Stomach smooth muscle (tissue), 2 donors: Measurements from ENCODE around the gene MGAT4A.
"Not testable (repeated sequence)": the region's sequence is repeated elsewhere in the genome, so short reads cannot be mapped to it uniquely, and the experiment has no call there.

Experiments
- H3K27ac ChIP-seq: one replicate; pipeline ENCODE4 v1.7.0; 2013; ENCODE audit warnings: mild to moderate bottlenecking, low read length, inconsistent platforms
- H3K27me3 ChIP-seq, 2 donors: one replicate each; pipeline ENCODE4 v1.7.0; 2013; ENCODE audit warnings: low read length in 2 of 2; ENCODE audit not compliant: insufficient read depth in 2 of 2, control insufficient read depth in 1 of 2
- H3K36me3 ChIP-seq, 2 donors: one replicate each; pipeline ENCODE4 v1.7.0; 2013; ENCODE audit warnings: low read length in 2 of 2; ENCODE audit not compliant: control insufficient read depth in 2 of 2, insufficient read depth in 2 of 2
- H3K4me1 ChIP-seq: one replicate; pipeline ENCODE4 v1.7.0; 2013; ENCODE audit warnings: low read length; ENCODE audit not compliant: control insufficient read depth, insufficient read depth
- H3K4me3 ChIP-seq, 2 donors: one replicate each; pipeline ENCODE4 v1.7.0; 2013; ENCODE audit warnings: low read length in 2 of 2
- H3K9ac ChIP-seq, 2 donors: one replicate each; pipeline ENCODE4 v1.7.0; 2013; ENCODE audit warnings: low read length in 2 of 2, mild to moderate bottlenecking in 1 of 2
- H3K9me3 ChIP-seq, 2 donors: one replicate each; pipeline ENCODE4 v1.7.0; 2013; ENCODE audit warnings: low read length in 2 of 2; ENCODE audit not compliant: control insufficient read depth in 2 of 2
- donor health status: healthy.
- donor health status: Pancreatic carcinoma.

Gene MGAT4A

GRCh38 chr2:98683728-98684127, 47.2 kb downstream of the MGAT4A start:
- H3K4me3 ChIP-seq: peak overlapping the region in 1 of 2 donors; percentile 1
- H3K9ac ChIP-seq: no peak overlapping the region
- no peaks in the 10 kb centered on the region for H3K36me3 ChIP-seq
- H3K9me3 ChIP-seq: no peaks in the 10 kb centered on the region
- peaks cover 4% of the 10 kb centered on the region for H3K4me1 ChIP-seq
- H3K27ac ChIP-seq: peak overlapping the region; percentile 24
- H3K27me3 ChIP-seq: no peaks in the 10 kb centered on the region

- no peaks in the 10 kb centered on the region for H3K36me3 ChIP-seq
- H3K9me3 ChIP-seq: no peaks in the 10 kb centered on the region
- no peak overlapping the region for H3K9ac ChIP-seq
- no peak overlapping the region for H3K27ac ChIP-seq
- H3K27me3 ChIP-seq: no peaks in the 10 kb centered on the region
- H3K4me1 ChIP-seq: no peaks in the 10 kb centered on the region
- no peak overlapping the region for H3K4me3 ChIP-seq
These were observed 54.2 kb downstream of the MGAT4A start for GRCh38 chr2:98676742-98677141.

GRCh38 chr2:98674233-98674964, 56.5 kb downstream of the MGAT4A start:
- Histone ChIP-seq H3K9ac (no peak overlapping the region), H3K27ac (no peak overlapping the region), H3K27me3 (no peaks in the 10 kb centered on the region), H3K36me3 (no peaks in the 10 kb centered on the region), H3K9me3 (no peaks in the 10 kb centered on the region), H3K4me3 (no peak overlapping the region), H3K4me1 (no peaks in the 10 kb centered on the region)

DNA sequence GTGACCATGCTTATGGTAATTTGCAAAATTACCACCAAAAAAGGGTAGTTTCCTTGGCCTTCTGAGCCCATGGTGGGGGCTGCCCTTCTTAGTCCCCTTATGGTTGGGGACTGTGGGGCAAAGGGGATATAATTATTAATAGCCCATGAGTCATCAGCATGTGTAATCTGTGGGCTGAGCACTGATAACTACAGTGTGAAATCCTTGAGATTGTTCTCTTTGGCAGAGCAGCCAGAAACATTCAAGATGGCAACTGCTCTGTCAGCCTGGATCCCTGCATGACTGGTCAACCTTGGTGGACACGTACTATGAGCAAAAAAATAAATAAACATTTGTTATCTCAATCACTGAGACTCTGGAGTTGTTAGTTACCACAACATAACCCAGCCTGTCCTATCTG, 61.3 kb downstream of the MGAT4A start:
- Histone ChIP-seq H3K36me3 (peaks cover 0 to 2% of the 10 kb centered on the region in 2 donors), H3K27me3 (no peaks in the 10 kb centered on the region)

DNA sequence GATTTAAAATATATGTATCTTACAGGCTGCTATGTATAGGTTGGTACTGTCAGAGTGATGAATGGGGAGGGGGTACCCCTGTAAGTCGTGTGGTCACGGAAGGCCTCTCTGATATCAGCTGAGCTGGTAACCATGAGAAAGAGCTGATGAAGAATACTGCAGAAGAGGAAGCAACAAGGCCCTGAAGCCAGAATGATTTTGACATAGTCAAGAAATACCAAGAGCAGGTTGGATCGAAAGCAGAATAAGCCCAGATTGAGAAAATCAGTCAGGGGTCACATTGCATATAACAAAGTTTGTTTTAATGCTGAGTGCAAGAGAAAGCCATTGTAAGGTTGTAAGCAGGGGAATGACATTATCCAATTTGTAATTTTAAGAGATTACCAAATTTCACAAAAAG, 65.3 kb downstream of the MGAT4A start:
- H3K36me3 ChIP-seq: peaks cover 0 to 2% of the 10 kb centered on the region in 2 donors
- no peak overlapping the region for H3K9ac ChIP-seq
- no peaks in the 10 kb centered on the region for H3K9me3 ChIP-seq
- H3K4me3 ChIP-seq: no peak overlapping the region
- H3K4me1 ChIP-seq: no peaks in the 10 kb centered on the region
- no peaks in the 10 kb centered on the region for H3K27me3 ChIP-seq
- H3K27ac ChIP-seq: no peak overlapping the region

More for the DNA sequence above, 61.3 kb downstream of the MGAT4A start:
- no peak overlapping the region for H3K4me3 ChIP-seq
- H3K9me3 ChIP-seq: no peaks in the 10 kb centered on the region
- no peak overlapping the region for H3K9ac ChIP-seq
- H3K4me1 ChIP-seq: no peaks in the 10 kb centered on the region
- no peak overlapping the region for H3K27ac ChIP-seq

DNA sequence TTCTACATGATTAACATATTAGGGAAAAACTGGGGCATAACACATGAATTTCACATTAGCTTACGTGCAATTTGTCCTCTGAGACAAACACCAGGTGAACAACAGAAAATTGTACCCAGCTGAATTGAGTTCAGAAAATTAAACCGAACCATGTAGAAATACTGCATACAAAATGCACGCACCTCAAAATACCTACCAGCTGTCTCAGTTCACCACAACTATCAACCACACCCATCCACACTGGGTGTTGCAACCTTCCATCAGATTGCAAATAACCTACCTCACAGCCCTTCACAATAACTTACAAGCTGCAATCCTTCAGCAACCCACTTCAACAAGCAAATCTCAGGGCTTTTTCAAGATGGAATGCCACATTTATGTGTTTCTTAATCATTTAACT, 66.6 kb downstream of the MGAT4A start:
- Histone ChIP-seq H3K4me3 (no peak overlapping the region), H3K4me1 (no peaks in the 10 kb centered on the region), H3K36me3 (peaks cover 0 to 2% of the 10 kb centered on the region in 2 donors), H3K27ac (no peak overlapping the region), H3K9ac (no peak overlapping the region), H3K27me3 (no peaks in the 10 kb centered on the region), H3K9me3 (peaks cover 0 to 5% of the 10 kb centered on the region in 2 donors)

DNA sequence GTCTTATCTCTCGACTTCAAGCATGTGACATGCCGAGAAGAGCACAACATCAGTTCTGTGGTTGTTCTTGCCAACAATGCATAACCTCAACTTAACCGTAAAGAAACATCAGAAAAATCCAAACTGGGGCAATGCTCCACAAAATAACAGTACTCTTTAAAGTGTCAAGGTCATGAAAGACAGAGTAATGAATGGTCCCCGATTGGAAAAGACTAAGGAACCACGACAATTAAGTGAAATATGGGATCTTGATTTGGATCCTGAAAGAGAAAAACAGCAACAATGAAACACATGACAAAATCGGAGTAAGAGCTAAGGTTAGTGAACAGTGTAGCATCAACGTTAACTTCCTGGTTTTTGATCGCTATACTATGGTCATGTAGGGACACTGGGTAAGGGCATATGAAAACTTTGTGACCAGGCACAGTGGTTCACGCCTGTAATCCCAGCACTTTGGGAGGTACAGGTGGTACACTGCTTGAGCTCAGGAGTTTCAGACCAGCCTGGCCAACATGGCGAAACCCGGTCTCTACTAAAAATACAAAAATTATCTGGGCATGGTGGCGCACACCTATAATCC, 67.3 kb downstream of the MGAT4A start:
- Histone ChIP-seq H3K27ac (no peak overlapping the region), H3K4me3 (no peak overlapping the region), H3K9me3 (peaks cover 0 to 5% of the 10 kb centered on the region in 2 donors), H3K27me3 (no peaks in the 10 kb centered on the region), H3K4me1 (no peaks in the 10 kb centered on the region), H3K36me3 (peaks cover 0 to 2% of the 10 kb centered on the region in 2 donors), H3K9ac (no peak overlapping the region)

DNA sequence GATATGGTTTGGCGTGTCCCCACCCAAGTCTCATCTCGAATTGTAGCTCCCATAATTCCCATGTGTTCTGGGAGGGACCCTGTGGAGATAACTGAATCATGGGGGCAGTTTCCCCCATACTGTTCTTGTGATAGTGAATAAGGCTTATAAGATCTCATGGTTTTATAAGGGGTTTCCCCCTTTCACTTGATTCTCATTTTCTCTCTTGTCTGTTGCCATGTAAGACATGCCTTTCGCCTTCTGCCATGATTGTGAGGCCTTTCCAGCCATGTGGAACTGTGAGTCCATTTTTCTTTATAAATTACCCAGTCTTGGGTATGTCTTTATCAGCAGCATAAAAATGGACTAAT, 71.5 kb downstream of the MGAT4A start:
- not testable (repeated sequence) for H3K27me3 ChIP-seq, H3K27ac ChIP-seq, H3K9me3 ChIP-seq, H3K9ac ChIP-seq, H3K4me1 ChIP-seq, H3K4me3 ChIP-seq, H3K36me3 ChIP-seq

GRCh38 chr2:98658816-98659490, 72.0 kb downstream of the MGAT4A start:
- no peaks in the 10 kb centered on the region for H3K27me3 ChIP-seq
- H3K27ac ChIP-seq: no peak overlapping the region
- H3K9me3 ChIP-seq: peaks cover 0 to 5% of the 10 kb centered on the region in 2 donors
- H3K4me3 ChIP-seq: no peak overlapping the region
- no peaks in the 10 kb centered on the region for H3K36me3 ChIP-seq
- no peaks in the 10 kb centered on the region for H3K4me1 ChIP-seq
- H3K9ac ChIP-seq: no peak overlapping the region

GRCh38 chr2:98656800-98657199, 74.1 kb downstream of the MGAT4A start:
- H3K9ac ChIP-seq: no peak overlapping the region
- H3K4me1 ChIP-seq: no peaks in the 10 kb centered on the region
- no peaks in the 10 kb centered on the region for H3K27me3 ChIP-seq
- H3K4me3 ChIP-seq: no peak overlapping the region
- H3K27ac ChIP-seq: no peak overlapping the region
- H3K9me3 ChIP-seq: peaks cover 0 to 5% of the 10 kb centered on the region in 2 donors
- H3K36me3 ChIP-seq: no peaks in the 10 kb centered on the region
